NOMO-1 treated with DMSO at 0.1 percent for 48 hours (cell line): ENCODE results near the gene LRRC8E.
"Not testable (repeated sequence)": the region's sequence is repeated elsewhere in the genome, so short reads cannot be mapped to it uniquely, and the experiment has no call there.

Experiments used
- DNase-seq: peaks from one replicate; lab custom pipeline; 2025; ENCODE audit not compliant: unreplicated experiment; lab: John Stamatoyannopoulos, UW

LRRC8E gene

GRCh38 chr19:7853770-7854128 is 34.6 kb upstream of the LRRC8E start:
- no peak for DNase-seq

GRCh38 chr19:7855426-7856108 is 32.7 kb upstream of the LRRC8E start:
- DNase-seq: no peak

DNA sequence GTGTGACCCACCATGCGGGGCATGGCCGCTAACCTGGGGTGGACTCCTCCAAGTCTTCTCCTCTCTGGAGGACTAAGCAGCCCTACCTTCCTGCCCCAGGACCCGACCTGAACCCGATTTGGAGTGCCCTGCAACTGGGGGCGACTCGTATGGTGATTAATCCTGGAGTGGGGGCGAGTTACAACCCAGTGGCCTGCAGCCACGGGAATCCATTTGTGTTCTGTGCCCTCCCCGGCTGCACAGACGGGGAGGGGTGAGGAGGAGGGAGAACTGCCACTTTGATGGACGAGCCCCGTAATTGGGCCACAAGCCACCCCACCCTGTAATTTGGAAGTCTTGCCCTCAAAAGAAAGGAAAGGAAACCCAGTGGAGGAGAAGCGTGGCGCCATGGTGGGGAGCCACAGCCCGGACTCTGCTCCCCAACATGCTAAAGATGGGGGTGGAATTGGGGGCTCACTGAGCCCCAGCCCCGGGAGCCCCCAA is 32.2 kb upstream of the LRRC8E start:
- no peak for DNase-seq

- DNase-seq: no peak
Observed at GRCh38 chr19:7856679-7857663, 31.3 kb upstream of the LRRC8E start.

DNA sequence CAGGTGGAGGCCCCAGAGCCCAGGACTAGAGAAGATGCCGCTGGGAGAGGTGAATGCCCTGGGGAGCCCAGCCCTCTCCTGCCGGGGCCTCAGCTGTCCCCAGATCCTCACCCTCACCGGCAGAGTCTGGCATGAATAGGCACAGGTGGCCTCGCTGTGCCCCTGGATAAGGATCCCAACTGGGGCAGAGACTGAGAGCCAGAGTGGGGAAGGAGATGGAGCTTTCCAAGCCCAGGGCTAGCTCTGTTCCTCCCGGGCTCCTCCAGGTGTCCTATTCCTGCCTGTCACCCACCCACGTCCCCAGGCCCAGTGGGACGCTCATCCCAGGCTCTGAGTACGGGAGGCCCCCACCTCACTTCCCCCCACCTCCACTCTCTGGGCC is 30.6 kb upstream of the LRRC8E start:
- DNase-seq: no peak

GRCh38 chr19:7858109-7858770 is 30.1 kb upstream of the LRRC8E start:
- DNase-seq: no peak

DNA sequence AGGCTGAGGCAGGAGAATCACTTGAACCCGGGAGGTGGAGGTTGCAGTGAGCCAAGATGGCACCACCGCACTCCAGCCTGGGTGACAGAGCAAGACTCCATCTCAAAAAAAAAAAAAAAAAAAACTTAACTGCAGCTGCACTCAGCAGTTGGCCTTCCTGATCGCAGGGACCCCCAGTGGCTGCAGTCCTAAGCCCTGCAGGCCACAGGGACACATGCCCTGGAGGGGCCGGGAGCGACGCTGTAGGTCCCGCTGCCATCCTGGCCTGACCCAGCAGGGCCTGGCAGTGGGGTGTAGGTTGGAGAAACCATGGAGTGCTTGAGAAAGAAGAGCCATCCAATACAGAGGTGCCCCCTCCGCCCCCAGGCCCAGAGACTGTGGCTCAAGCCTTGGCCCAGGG is 29.2 kb upstream of the LRRC8E start:
- DNase-seq: not testable (repeated sequence)

GRCh38 chr19:7859831-7860713 is 28.2 kb upstream of the LRRC8E start:
- DNase-seq: no peak

DNA sequence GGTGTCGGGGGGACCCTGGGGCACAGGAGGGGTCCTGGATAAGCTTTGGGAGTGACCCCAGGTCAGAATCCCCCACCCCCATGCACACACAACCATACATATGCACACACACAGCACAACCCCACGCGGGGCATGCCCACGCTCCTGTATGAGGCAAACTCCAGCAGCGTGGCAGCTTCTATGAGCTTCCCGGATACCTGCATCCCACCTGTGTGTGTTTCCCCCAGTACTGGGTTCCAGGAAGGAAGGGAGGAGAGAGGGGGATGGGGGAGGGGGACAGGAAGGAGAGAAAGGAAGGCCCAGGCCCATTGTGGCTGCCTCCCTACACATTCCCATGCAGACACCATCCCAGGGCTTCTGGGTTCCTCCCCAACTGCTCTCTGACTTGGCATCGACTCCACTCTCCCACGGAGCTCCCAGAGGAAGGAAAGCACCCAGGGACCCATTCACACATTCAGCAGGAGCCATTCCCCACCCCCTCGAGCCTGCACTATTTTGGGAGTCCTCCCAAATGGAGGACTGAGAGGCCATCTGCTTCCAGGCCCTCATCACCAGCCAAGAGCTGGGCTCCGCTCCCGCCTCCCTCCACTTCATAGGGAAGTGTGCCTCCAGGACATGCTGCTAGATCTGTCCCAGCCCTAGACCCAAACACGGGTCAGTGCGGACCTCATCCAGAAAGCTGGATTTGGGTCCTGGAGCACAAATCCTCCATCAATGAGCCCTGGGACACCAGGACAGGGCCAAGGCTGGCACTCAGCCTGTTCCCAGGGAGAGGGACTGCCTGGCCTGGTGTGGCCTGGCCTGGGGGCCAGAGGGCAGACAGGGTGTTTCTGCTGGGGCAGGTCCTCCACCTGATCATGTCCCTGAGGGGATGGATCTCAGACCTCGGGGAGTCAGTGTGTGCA is 27.3 kb upstream of the LRRC8E start:
- DNase-seq: no peak

DNA sequence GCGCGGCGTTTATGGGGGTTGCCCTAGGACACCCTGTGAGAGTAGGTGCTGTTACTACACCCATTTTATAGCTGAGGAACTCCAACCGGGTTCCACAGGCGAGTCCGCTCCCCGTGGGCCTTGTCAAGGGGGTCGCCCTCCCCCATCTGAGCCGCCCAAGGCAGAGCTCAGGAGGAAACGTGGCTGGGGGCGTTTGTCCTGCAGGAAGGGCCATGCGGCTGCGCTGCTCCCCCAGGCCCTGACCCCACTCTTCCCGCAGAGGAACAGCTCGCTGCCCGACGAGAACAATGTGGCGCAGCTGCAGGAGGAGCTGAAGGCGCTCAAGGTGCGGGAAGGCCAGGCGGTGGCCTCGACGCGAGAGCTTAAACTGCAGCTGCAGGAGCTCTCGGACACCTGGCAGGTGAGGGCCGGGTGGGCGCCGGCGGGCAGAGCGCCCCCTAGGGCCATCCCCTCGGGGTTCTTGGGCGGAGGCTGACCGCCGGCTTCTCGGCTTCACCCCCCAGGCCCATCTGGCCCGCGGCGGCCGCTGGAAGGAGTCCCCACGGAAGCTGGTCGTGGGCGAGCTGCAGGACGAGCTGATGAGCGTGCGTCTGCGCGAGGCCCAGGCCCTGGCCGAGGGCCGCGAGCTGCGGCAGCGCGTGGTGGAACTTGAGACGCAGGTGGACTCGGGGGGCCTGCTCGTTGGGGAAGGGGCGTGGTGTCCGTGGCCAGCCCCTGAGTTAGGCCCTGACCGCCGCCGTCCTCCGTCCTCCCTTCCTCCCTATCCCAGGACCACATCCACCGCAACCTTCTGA is 26.5 kb upstream of the LRRC8E start:
- no peak for DNase-seq

- DNase-seq: no peak
Observed at GRCh38 chr19:7862413-7862951, 25.8 kb upstream of the LRRC8E start.

DNA sequence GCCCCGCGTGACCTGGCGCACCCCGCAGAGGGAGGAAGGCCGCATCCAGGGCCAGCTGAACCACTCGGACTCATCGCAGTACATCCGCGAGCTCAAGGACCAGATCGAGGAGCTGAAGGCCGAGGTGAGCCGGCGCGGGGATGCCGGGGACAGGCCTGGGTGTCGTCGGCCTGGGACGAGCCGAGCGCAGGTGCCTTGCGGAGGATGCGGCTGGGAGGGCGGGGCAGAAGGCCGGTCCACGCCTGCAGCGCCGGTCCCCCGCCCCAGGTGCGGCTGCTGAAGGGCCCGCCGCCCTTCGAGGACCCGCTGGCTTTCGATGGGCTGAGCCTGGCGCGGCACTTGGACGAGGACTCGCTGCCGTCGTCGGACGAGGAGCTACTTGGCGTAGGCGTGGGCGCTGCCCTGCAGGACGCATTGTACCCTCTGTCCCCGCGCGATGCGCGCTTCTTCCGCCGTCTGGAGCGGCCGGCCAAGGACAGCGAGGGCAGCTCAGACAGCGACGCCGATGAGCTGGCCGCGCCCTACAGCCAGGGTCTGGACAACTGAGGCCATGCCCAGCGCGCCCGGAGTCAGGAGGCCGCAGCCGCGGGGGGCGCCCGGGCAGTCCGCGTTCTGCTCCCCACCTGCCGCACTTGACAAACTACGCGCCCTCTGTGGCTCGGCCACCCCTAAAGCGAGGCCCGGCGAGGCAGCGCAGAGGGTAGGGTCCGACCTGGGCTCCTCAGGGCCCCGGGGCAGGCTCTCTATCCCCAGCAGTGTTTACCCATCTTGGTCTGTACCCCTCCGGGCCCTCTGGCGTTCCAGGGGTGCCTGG is 24.9 kb upstream of the LRRC8E start:
- no peak for DNase-seq

DNA sequence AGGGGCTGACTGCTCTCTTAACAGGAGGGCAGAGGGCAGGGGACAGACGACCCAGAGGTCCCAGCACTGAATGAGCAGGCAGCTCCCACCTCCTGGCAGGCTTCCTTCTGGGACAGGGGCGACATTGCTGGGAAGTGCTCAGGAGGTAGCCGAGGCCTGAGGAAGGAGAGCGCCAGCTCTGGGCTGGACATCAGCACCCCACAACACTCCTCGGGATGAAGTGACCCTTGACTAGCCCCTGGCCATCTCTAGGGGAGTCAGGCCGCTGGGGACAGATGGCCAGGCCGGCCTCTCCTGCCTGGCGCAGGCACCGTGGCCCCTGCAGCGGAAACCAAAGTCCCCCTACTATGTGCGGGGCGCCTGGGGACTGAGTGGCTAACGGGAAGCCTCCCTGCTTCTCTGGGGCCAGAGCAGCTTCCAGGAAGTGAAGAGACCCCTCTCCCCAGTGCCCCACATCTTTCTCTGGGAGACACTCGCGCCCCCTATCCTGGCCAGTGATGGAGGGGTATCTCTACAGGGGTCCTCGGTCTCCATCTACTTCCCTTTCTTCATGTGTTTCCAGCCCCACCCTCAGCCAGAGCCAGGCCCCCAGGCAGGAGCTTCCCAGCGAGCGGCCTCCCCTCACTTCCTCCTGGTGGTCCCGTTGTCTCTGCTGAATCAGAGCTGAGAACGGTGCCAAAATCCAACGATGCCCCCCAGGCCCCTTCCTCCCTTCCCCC is 24.2 kb upstream of the LRRC8E start:
- DNase-seq: no peak

DNA sequence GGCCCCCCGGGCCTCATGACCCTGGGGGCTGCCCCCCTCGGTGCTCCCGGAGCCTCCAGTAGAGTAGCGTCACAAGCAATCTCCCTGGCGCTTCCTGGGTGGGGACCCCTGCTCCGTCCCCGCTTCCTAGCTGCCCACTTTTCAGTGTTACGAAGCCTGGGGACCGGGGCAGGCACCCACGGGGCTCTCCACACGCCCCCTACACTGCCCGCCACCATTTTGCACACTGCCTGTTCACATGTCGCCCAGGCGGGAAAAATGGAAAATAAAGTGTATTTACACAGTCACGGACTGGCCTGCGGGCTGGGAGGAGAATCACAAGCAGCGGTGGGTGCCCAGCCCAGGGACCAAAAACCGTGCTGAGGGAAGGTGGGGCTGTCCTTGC is 23.6 kb upstream of the LRRC8E start:
- DNase-seq: no peak

- DNase-seq: no peak
Observed at GRCh38 chr19:7865262-7865911, 22.9 kb upstream of the LRRC8E start.

GRCh38 chr19:7866399-7867091 is 21.8 kb upstream of the LRRC8E start:
- DNase-seq: no peak
